Calu3 (cell line): ENCODE results near the gene CCDC28B. TPM values are rescaled to one million over a fixed set of nuclear protein-coding genes. Genes with fewer than 3 reads are reported as not detected.

Experiments used
- BruUV-seq: library from RNA; stranded (reverse); fragments of 400-500 nt; replicated peaks from 2 replicates; lab custom pipeline; 2021; lab: Mats Ljungman, UMichigan
- CTCF ChIA-PET: fragments of 300-600 bp; sonication (Branson Sonifier 250); formaldehyde crosslinking; loops from one replicate; lab custom pipeline; 2022; ENCODE audit warnings: antibody characterized with exemption; lab: Charles Lee
- DNase-seq: peaks from one replicate; pipeline ENCODE4 v3.0.0; 2022
- H3K27ac Mint-ChIP-seq: one replicate; pipeline ENCODE4 v1.8.0; 2022; ENCODE audit warnings: mixed read lengths; ENCODE audit not compliant: unreplicated experiment
- H3K27me3 Mint-ChIP-seq: one replicate; pipeline ENCODE4 v1.8.0; 2022; ENCODE audit warnings: mixed read lengths; ENCODE audit not compliant: unreplicated experiment
- H3K36me3 Mint-ChIP-seq: one replicate; pipeline ENCODE4 v1.8.0; 2022; ENCODE audit warnings: mild to moderate bottlenecking, moderate library complexity, mixed read lengths; ENCODE audit not compliant: insufficient read depth, unreplicated experiment
- H3K4me1 Mint-ChIP-seq: one replicate; pipeline ENCODE4 v1.8.0; 2022; ENCODE audit warnings: mild to moderate bottlenecking, low read depth, mixed read lengths; ENCODE audit not compliant: unreplicated experiment
- H3K4me3 Mint-ChIP-seq: one replicate; pipeline ENCODE4 v1.8.0; 2022; ENCODE audit warnings: mild to moderate bottlenecking, low read depth, moderate library complexity, mixed read lengths; ENCODE audit not compliant: unreplicated experiment
- H3K9me3 Mint-ChIP-seq: one replicate; pipeline ENCODE4 v1.8.0; 2022; ENCODE audit warnings: low read depth, mixed read lengths; ENCODE audit not compliant: unreplicated experiment
- CTCF ChIP-seq: fragments of 200-600 bp; IDR thresholded peaks from one replicate; pipeline ENCODE4 v1.8.0; 2022; ENCODE audit warnings: antibody characterized with exemption; ENCODE audit not compliant: unreplicated experiment
- intact Hi-C: fragments of 100-400 bp; cut with micrococcal nuclease; formaldehyde crosslinking; loops from one replicate; pipeline ENCODE4 v1.10.0; 2022; ENCODE audit not compliant: unreplicated experiment
- total RNA-seq: library from RNA; stranded (reverse); gene quantifications from 2 replicates; pipeline ENCODE4 v1.2.3, GENCODE V29; 2022

Gene CCDC28B
- total RNA-seq, 1 experiment from 2014 or later = 8.2 TPM

- Mint-ChIP-seq H3K27ac (no peak overlapping the region), H3K4me1 (peaks cover 9% of the 10 kb centered on the region), H3K36me3 (no peaks in the 10 kb centered on the region), H3K4me3 (no peak overlapping the region), H3K27me3 (no peaks in the 10 kb centered on the region), H3K9me3 (no peaks in the 10 kb centered on the region)
- no peak for DNase-seq
- intact Hi-C loops = loop anchor here (10.0 kb wide), 1 partner anchor 47 kb away; the partner anchor contains the start of gene HDAC1
- CTCF ChIA-PET = interaction anchor here (0.6 to 0.7 kb wide), 2 partner anchors 10 to 849 kb away, joined by 3 read pairs; no protein-coding TSS in a partner anchor
- no peak for TF ChIP-seq CTCF
- BruUV-seq = no TSS peak
These were observed 47.8 kb downstream of the CCDC28B start for GRCh38 chr1:32247983-32248889.

- TF ChIP-seq CTCF = no peak
- no peak overlapping the region for H3K27ac Mint-ChIP-seq
- H3K4me3 Mint-ChIP-seq = no peak overlapping the region
- CTCF ChIA-PET = interaction anchor here (0.6 to 1.2 kb wide), 2 partner anchors 9 to 72 kb away, joined by 3 read pairs; no protein-coding TSS in a partner anchor
- no TSS peak for BruUV-seq
- H3K9me3 Mint-ChIP-seq = no peaks in the 10 kb centered on the region
- peaks cover 9% of the 10 kb centered on the region for H3K4me1 Mint-ChIP-seq
- no peaks in the 10 kb centered on the region for H3K36me3 Mint-ChIP-seq
- intact Hi-C loops = loop anchor here (10.0 kb wide), 1 partner anchor 45 kb away; the partner anchor contains the start of gene HDAC1
- no peaks in the 10 kb centered on the region for H3K27me3 Mint-ChIP-seq
- DNase-seq = no peak
These were observed 49.6 kb downstream of the CCDC28B start for GRCh38 chr1:32249831-32250525.

- TF ChIP-seq CTCF = no peak
- intact Hi-C loops = no loop called here
- H3K9me3 Mint-ChIP-seq = no peaks in the 10 kb centered on the region
- no TSS peak for BruUV-seq
- peaks cover 9% of the 10 kb centered on the region for H3K4me1 Mint-ChIP-seq
- no peaks in the 10 kb centered on the region for H3K36me3 Mint-ChIP-seq
- H3K27me3 Mint-ChIP-seq = no peaks in the 10 kb centered on the region
- no peak within 1 kb of the TSS for H3K4me3 Mint-ChIP-seq
- H3K27ac Mint-ChIP-seq = no peak within 1 kb of the TSS
- CTCF ChIA-PET = interaction anchor here (0.6 to 1.2 kb wide), 3 partner anchors 10 to 71 kb away, joined by 3 to 8 read pairs (median 3); no protein-coding TSS in a partner anchor
- DNase-seq = no peak
These were observed 50.7 kb downstream of the CCDC28B start, which contains the start of gene LCK for GRCh38 chr1:32250893-32251716. Gene LCK, plus strand, starts transcription at chr1:32251265. Its CDS starts 23,065 bp downstream, at chr1:32274330.

Other genes starting within 250 kb of the CCDC28B start
- 158 and 159 TPM in 2 replicates for gene KHDRBS1, start 186.7 kb upstream of the CCDC28B start, total RNA-seq
- gene TMEM39B, start 127.7 kb upstream of the CCDC28B start, total RNA-seq = 18.9 and 19.5 TPM in 2 replicates
- 84.3 and 84.4 TPM in 2 replicates for gene KPNA6, start 92.5 kb upstream of the CCDC28B start, total RNA-seq
- 58.4 and 62.4 TPM in 2 replicates for gene TXLNA, start 20.9 kb upstream of the CCDC28B start, total RNA-seq
- 6.6 and 7.6 TPM in 2 replicates for gene IQCC, start 5.1 kb downstream of the CCDC28B start, total RNA-seq
- gene DCDC2B, start 8.5 kb downstream of the CCDC28B start, total RNA-seq = not detected in 2 replicates
- 31.6 and 35.5 TPM in 2 replicates for gene TMEM234, start 21.8 kb downstream of the CCDC28B start, total RNA-seq
- 178 and 186 TPM in 2 replicates for gene EIF3I, start 21.8 kb downstream of the CCDC28B start, total RNA-seq
- 1.5 and 1.8 TPM in 2 replicates for gene FAM167B, start 46.6 kb downstream of the CCDC28B start, total RNA-seq
- gene LCK, start 50.7 kb downstream of the CCDC28B start, total RNA-seq = 0.66 and 0.88 TPM in 2 replicates
- 186 and 197 TPM in 2 replicates for gene HDAC1, start 91.5 kb downstream of the CCDC28B start, total RNA-seq
- 169 and 193 TPM in 2 replicates for gene MARCKSL1, start 135.6 kb downstream of the CCDC28B start, total RNA-seq
- gene FAM229A, start 161.9 kb downstream of the CCDC28B start, total RNA-seq = 7.3 and 7.5 TPM in 2 replicates
- gene TSSK3, start 161.9 kb downstream of the CCDC28B start, total RNA-seq = 1.8 and 5.1 TPM in 2 replicates
- gene BSDC1, start 193.8 kb downstream of the CCDC28B start, total RNA-seq = 48.5 and 49.4 TPM in 2 replicates